Measurements from ENCODE around the gene CDK9. TPM values are rescaled to one million over a fixed set of nuclear protein-coding genes. Genes with fewer than 3 reads are reported as not detected.

CDK9 gene
- total RNA-seq, 1 donor from 2014 or later, result 100 TPM

- H3K4me1 Mint-ChIP-seq (ENCODE audit: low read depth), result no peaks in the 10 kb centered on the region
- no peak overlapping the region for H3K27ac Mint-ChIP-seq
- DNase-seq (ENCODE audit: low spot score, unreplicated experiment), result no peak
- no peaks in the 10 kb centered on the region for H3K9me3 Mint-ChIP-seq (ENCODE audit: low read depth)
- peaks cover 46% of the 10 kb centered on the region for H3K27me3 Mint-ChIP-seq
- no peak overlapping the region for H3K4me3 Mint-ChIP-seq (ENCODE audit: low read depth)
- TF ChIP-seq CTCF (IDR thresholded peaks at IDR 0.05; ENCODE audit: unreplicated experiment), result no peak
- no peaks in the 10 kb centered on the region for H3K36me3 Mint-ChIP-seq (ENCODE audit: insufficient read depth)
Observed at GRCh38 chr9:127761491-127761956, 24.3 kb upstream of the CDK9 start.

GRCh38 chr9:127762111-127762676 is 23.6 kb upstream of the CDK9 start:
- no peaks in the 10 kb centered on the region for H3K36me3 Mint-ChIP-seq (ENCODE audit: insufficient read depth)
- H3K9me3 Mint-ChIP-seq (ENCODE audit: low read depth), result no peaks in the 10 kb centered on the region
- no peak overlapping the region for H3K27ac Mint-ChIP-seq
- H3K4me3 Mint-ChIP-seq (ENCODE audit: low read depth), result no peak overlapping the region
- no peaks in the 10 kb centered on the region for H3K4me1 Mint-ChIP-seq (ENCODE audit: low read depth)
- no peak for TF ChIP-seq CTCF (IDR thresholded peaks at IDR 0.05; ENCODE audit: unreplicated experiment)
- peaks cover 52% of the 10 kb centered on the region for H3K27me3 Mint-ChIP-seq
- no peak for DNase-seq (ENCODE audit: low spot score, unreplicated experiment)

DNA sequence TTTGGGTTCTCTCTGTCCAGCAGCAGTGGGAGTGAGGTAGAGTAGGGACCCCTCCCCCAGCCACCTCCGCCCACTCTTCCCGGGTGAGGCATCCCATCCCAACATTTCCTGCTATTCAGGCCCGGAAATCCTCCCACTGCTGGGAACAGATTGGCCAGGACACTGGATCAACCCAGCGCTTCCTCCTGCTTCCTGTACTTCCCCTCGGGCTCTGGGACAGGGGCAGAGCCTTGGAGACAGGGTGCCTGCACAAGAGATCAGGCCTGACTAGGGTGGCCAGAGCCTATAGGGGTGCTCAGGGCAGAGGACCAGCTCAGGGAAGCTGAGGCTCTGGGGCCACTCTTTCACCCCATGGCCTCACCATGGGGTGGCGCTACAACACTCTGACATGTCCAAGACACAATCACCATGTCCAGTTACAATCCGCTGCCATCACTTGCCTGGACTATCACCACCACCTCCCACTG is 21.9 kb upstream of the CDK9 start:
- no peak for DNase-seq (ENCODE audit: low spot score, unreplicated experiment)
- Mint-ChIP-seq H3K36me3 (ENCODE audit: insufficient read depth) (no peaks in the 10 kb centered on the region), H3K27me3 (peaks cover 53% of the 10 kb centered on the region), H3K9me3 (ENCODE audit: low read depth) (no peaks in the 10 kb centered on the region), H3K4me1 (ENCODE audit: low read depth) (no peaks in the 10 kb centered on the region), H3K4me3 (ENCODE audit: low read depth) (no peak overlapping the region), H3K27ac (no peak overlapping the region)
- peak; percentile 26 for TF ChIP-seq CTCF (IDR thresholded peaks at IDR 0.05; ENCODE audit: unreplicated experiment)

- TF ChIP-seq CTCF (IDR thresholded peaks at IDR 0.05; ENCODE audit: unreplicated experiment), result no peak
- Mint-ChIP-seq H3K4me1 (ENCODE audit: low read depth) (no peaks in the 10 kb centered on the region), H3K27me3 (peaks cover 60% of the 10 kb centered on the region), H3K36me3 (ENCODE audit: insufficient read depth) (no peaks in the 10 kb centered on the region), H3K9me3 (ENCODE audit: low read depth) (no peaks in the 10 kb centered on the region), H3K4me3 (ENCODE audit: low read depth) (no peak overlapping the region), H3K27ac (no peak overlapping the region)
- DNase-seq (ENCODE audit: low spot score, unreplicated experiment), result no peak
Observed at GRCh38 chr9:127765418-127765817, 20.4 kb upstream of the CDK9 start.

DNA sequence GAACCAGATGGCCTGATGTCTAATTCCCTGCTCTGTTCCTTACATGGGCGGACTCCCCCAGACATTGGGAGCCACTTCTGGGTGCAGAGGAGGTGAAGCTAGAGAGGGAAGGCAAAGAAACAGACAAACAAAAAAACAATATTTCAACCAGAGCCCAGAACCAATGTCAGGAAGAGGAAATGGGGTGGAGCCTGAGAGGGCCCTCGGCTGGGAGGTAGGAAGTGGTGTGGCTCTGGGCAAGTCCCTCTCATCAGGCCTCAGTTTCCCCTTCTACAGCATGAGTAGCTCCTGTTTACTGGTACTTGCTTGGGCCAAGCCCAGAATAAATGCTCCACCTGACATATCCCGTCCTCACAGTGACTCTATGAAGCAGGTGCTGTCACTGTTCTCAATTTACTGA is 18.4 kb upstream of the CDK9 start:
- no peaks in the 10 kb centered on the region for H3K9me3 Mint-ChIP-seq (ENCODE audit: low read depth)
- H3K27ac Mint-ChIP-seq, result peak overlapping the region; percentile 20
- peaks cover 4% of the 10 kb centered on the region for H3K4me1 Mint-ChIP-seq (ENCODE audit: low read depth)
- TF ChIP-seq CTCF (IDR thresholded peaks at IDR 0.05; ENCODE audit: unreplicated experiment), result no peak
- no peaks in the 10 kb centered on the region for H3K36me3 Mint-ChIP-seq (ENCODE audit: insufficient read depth)
- no peak for DNase-seq (ENCODE audit: low spot score, unreplicated experiment)
- H3K4me3 Mint-ChIP-seq (ENCODE audit: low read depth), result no peak overlapping the region
- peaks cover 61% of the 10 kb centered on the region for H3K27me3 Mint-ChIP-seq
